Heart left ventricle (tissue), 13 donors: ENCODE measurements around the gene RBKS.

Experiments used
- POLR2A ChIP-seq, 2 donors: fragments of 450-650 bp; IDR thresholded peaks; one replicate each; pipeline ENCODE4 v1.6.1; 2017; ENCODE audit warnings: antibody characterized with exemption in 2 of 2, mild to moderate bottlenecking in 2 of 2, moderate library complexity in 2 of 2
- TF ChIP-seq, protein P1 (sequence below), 12 donors: fragments of 200-600 bp; sonication (generic) in 4 of 12; IDR thresholded peaks; one replicate each; pipeline versions ENCODE4 v1.5.0 to v1.8.0; 2018 to 2022; ENCODE audit warnings: antibody characterized with exemption in 12 of 12, mild to moderate bottlenecking in 5 of 12
- donor health status: ischemic (EF 13 %, LVEDD 7.1; RV severe dilation, severe dysfunction).
- donor health status: DM: no; HTN: yes; CAD: no.
- donor health status: DM: no; HTN: no; CAD: no.
- donor health status: ischemic (EF 25% LVEDD 6.9; RV normal size, moderate dysfunction).
- donor health status: ischemic (EF 25% LVEDD 5.7; RV mildly dilated, moderate dysfunction).
- donor health status: ischemic (EF 35%, LVEDD 5.7; RV mildly dilated, moderate dysfunction).
- donor health status: nonischemic (EF 11% LVEDD 7.7; RV severe dilation, severe dysfunction).
- donor health status: DM: yes; HTN: yes; CAD: no.
- donor health status: PGD.
- donor health status: ischemic (EF 29% LVEDD 5.4; RV normal size, mild dysfunction).
- donor health status: nonischemic (EF 23%, LVEDD 6.1; RV moderate dilation, normal function).

GRCh38 chr2:27902098-27902497, 11.9 kb upstream of the RBKS start:
- TF ChIP-seq, protein P1, sequence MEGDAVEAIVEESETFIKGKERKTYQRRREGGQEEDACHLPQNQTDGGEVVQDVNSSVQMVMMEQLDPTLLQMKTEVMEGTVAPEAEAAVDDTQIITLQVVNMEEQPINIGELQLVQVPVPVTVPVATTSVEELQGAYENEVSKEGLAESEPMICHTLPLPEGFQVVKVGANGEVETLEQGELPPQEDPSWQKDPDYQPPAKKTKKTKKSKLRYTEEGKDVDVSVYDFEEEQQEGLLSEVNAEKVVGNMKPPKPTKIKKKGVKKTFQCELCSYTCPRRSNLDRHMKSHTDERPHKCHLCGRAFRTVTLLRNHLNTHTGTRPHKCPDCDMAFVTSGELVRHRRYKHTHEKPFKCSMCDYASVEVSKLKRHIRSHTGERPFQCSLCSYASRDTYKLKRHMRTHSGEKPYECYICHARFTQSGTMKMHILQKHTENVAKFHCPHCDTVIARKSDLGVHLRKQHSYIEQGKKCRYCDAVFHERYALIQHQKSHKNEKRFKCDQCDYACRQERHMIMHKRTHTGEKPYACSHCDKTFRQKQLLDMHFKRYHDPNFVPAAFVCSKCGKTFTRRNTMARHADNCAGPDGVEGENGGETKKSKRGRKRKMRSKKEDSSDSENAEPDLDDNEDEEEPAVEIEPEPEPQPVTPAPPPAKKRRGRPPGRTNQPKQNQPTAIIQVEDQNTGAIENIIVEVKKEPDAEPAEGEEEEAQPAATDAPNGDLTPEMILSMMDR (IDR thresholded peaks at IDR 0.05), result no peak
- TF ChIP-seq POLR2A (IDR thresholded peaks at IDR 0.05), result no peak
